VCaP (cell line): ENCODE measurements around the gene AMDHD2.
"Not testable (repeated sequence)": the region's sequence is repeated elsewhere in the genome, so short reads cannot be mapped to it uniquely, and the experiment has no call there.

Source experiments
- H3K27ac ChIP-seq: fragments of 450-650 bp; 2 replicates; pipeline ENCODE4 v1.5.1; 2017
- CTCF ChIP-seq: fragments of 450-650 bp; conservative IDR thresholded peaks from 2 replicates; pipeline ENCODE4 v1.5.1; 2017; ENCODE audit warnings: mild to moderate bottlenecking, moderate library complexity

Gene AMDHD2

GRCh38 chr16:2477327-2477726 lies 42.8 kb upstream of the AMDHD2 start:
- no peak overlapping the region for H3K27ac ChIP-seq

GRCh38 chr16:2478279-2478678 lies 41.9 kb upstream of the AMDHD2 start:
- no peak for TF ChIP-seq CTCF
- no peak overlapping the region for H3K27ac ChIP-seq

More at GRCh38 chr16:2477327-2477726, 42.8 kb upstream of the AMDHD2 start:
- no peak for TF ChIP-seq CTCF

GRCh38 chr16:2479996-2480395 lies 40.2 kb upstream of the AMDHD2 start:
- not testable (repeated sequence) for H3K27ac ChIP-seq

GRCh38 chr16:2480948-2481347 lies 39.2 kb upstream of the AMDHD2 start:
- no peak overlapping the region for H3K27ac ChIP-seq
- TF ChIP-seq CTCF = no peak

- no peak for TF ChIP-seq CTCF
- no peak overlapping the region for H3K27ac ChIP-seq
These were observed 38.5 kb upstream of the AMDHD2 start for GRCh38 chr16:2481676-2482075.

- H3K27ac ChIP-seq = no peak overlapping the region
- no peak for TF ChIP-seq CTCF
These were observed 37.9 kb upstream of the AMDHD2 start for GRCh38 chr16:2482249-2482648.

- TF ChIP-seq CTCF = no peak
- no peak overlapping the region for H3K27ac ChIP-seq
These were observed 37.2 kb upstream of the AMDHD2 start for GRCh38 chr16:2482708-2483534.
